ENCODE data around the gene HMCN1. TPM values are rescaled to one million over a fixed set of nuclear protein-coding genes. Genes with fewer than 3 reads are reported as not detected.

HMCN1 gene
- total RNA-seq, 2 experiments from 2014 or later = under 0.01 TPM; not detected in 1

GRCh38 chr1:186059311-186059710 lies 325.1 kb downstream of the HMCN1 start:
- ChIA-PET POLR2A (no interaction called here), CTCF (no interaction called here)

- ChIA-PET CTCF (no interaction called here), POLR2A (no interaction called here)
Observed at GRCh38 chr1:186059752-186060151, 325.6 kb downstream of the HMCN1 start.

- ChIA-PET POLR2A (no interaction called here), CTCF (no interaction called here)
Observed at GRCh38 chr1:186060226-186060625, 326.0 kb downstream of the HMCN1 start.

- CTCF ChIA-PET = no interaction called here
- POLR2A ChIA-PET = no interaction called here
Observed at GRCh38 chr1:186063091-186063657, 329.0 kb downstream of the HMCN1 start.

GRCh38 chr1:186066411-186066810 lies 332.2 kb downstream of the HMCN1 start:
- POLR2A ChIA-PET = no interaction called here
- CTCF ChIA-PET = no interaction called here

GRCh38 chr1:186073697-186074096 lies 339.5 kb downstream of the HMCN1 start:
- ChIA-PET CTCF (no interaction called here), POLR2A (no interaction called here)

- CTCF ChIA-PET = no interaction called here
- POLR2A ChIA-PET = no interaction called here
Observed at GRCh38 chr1:186076006-186076405, 341.8 kb downstream of the HMCN1 start.

GRCh38 chr1:186078245-186078644 lies 344.1 kb downstream of the HMCN1 start:
- ChIA-PET CTCF (no interaction called here), POLR2A (no interaction called here)

GRCh38 chr1:186079084-186079684 lies 345.0 kb downstream of the HMCN1 start:
- POLR2A ChIA-PET = no interaction called here
- CTCF ChIA-PET = no interaction called here

GRCh38 chr1:186082235-186082937 lies 348.2 kb downstream of the HMCN1 start:
- POLR2A ChIA-PET = no interaction called here
- CTCF ChIA-PET = no interaction called here

- POLR2A ChIA-PET = no interaction called here
- CTCF ChIA-PET = no interaction called here
Observed at GRCh38 chr1:186086583-186086982, 352.4 kb downstream of the HMCN1 start.

- POLR2A ChIA-PET = no interaction called here
- CTCF ChIA-PET = no interaction called here
Observed at GRCh38 chr1:186089940-186090339, 355.7 kb downstream of the HMCN1 start.

GRCh38 chr1:186091222-186091720 lies 357.1 kb downstream of the HMCN1 start:
- ChIA-PET POLR2A (no interaction called here), CTCF (interaction anchor here (1.2 kb wide), 1 partner anchor 42 kb away, joined by 3 read pairs; no protein-coding TSS in a partner anchor)

- POLR2A ChIA-PET = no interaction called here
- CTCF ChIA-PET = no interaction called here
Observed at GRCh38 chr1:186093437-186093836, 359.2 kb downstream of the HMCN1 start.

GRCh38 chr1:186094172-186094571 lies 360.0 kb downstream of the HMCN1 start:
- CTCF ChIA-PET = no interaction called here
- POLR2A ChIA-PET = no interaction called here

- ChIA-PET CTCF (no interaction called here), POLR2A (no interaction called here)
Observed at GRCh38 chr1:186099336-186100104, 365.3 kb downstream of the HMCN1 start.

GRCh38 chr1:186102107-186102506 lies 367.9 kb downstream of the HMCN1 start:
- POLR2A ChIA-PET = no interaction called here
- CTCF ChIA-PET = no interaction called here

GRCh38 chr1:186102547-186103148 lies 368.5 kb downstream of the HMCN1 start:
- CTCF ChIA-PET = no interaction called here
- POLR2A ChIA-PET = no interaction called here

GRCh38 chr1:186104459-186104858 lies 370.3 kb downstream of the HMCN1 start:
- POLR2A ChIA-PET = no interaction called here
- CTCF ChIA-PET = no interaction called here

GRCh38 chr1:186112280-186112679 lies 378.1 kb downstream of the HMCN1 start:
- CTCF ChIA-PET = no interaction called here
- POLR2A ChIA-PET = no interaction called here

- ChIA-PET POLR2A (no interaction called here), CTCF (no interaction called here)
Observed at GRCh38 chr1:186113461-186113860, 379.3 kb downstream of the HMCN1 start.

Data from activated CD8-positive, alpha-beta memory T cell treated with anti-CD3 and anti-CD28 coated beads for 36 hours (primary cell).